Measurements from ENCODE around the gene PLVAP. TPM values are rescaled to one million over a fixed set of nuclear protein-coding genes. Genes with fewer than 3 reads are reported as not detected.

PLVAP gene
- total and polyA plus RNA-seq, 9 of the 15 experiments (the other 6 are each of a cell fraction or from before 2014, with no cell fraction given): 0.09 to 0.84 (median 0.51) TPM; not detected in 4

GRCh38 chr19:17336872-17337674 lies 40.1 kb downstream of the PLVAP start, which contains the start of gene GTPBP3 (continued):
- TF ChIP-seq ZNF280B (CRISPR knock-in tag; IDR thresholded peaks at IDR 0.05) (no peak), TEAD2 (tag; IDR thresholded peaks at IDR 0.05) (no peak), CUX1 (CRISPR knock-in tag; IDR thresholded peaks at IDR 0.05) (no peak), TEAD1 (CRISPR knock-in tag; IDR thresholded peaks at IDR 0.05) (peak in 1 of 2 experiments; percentile 60; a peak in 3 of 4 replicates), XRCC3 (IDR thresholded peaks at IDR 0.05) (no peak), ZNF586 (CRISPR knock-in tag; conservative IDR thresholded peaks at IDR 0.05) (no peak), ZNF431 (CRISPR knock-in tag; IDR thresholded peaks at IDR 0.05) (peak; percentile 71; the same call in 1 of the 2 replicates), NR4A1 (CRISPR knock-in tag; IDR thresholded peaks at IDR 0.05) (no peak), NR4A1 (tag; IDR thresholded peaks at IDR 0.05) (peak; percentile 57), GTF2E2 (tag; IDR thresholded peaks at IDR 0.05) (peak; percentile 74; the same call in 1 of the 2 replicates), KDM2B (CRISPR knock-in tag; IDR thresholded peaks at IDR 0.05) (peak; percentile 32; the same call in 1 of the 2 replicates), PML (IDR thresholded peaks at IDR 0.05; ENCODE audit: low read length) (peak; percentile 49; the same call in 1 of the 2 replicates), ZNF785 (CRISPR knock-in tag; IDR thresholded peaks at IDR 0.05) (no peak), RCOR1 (IDR thresholded peaks at IDR 0.05; ENCODE audit: borderline replicate concordance in 1 of 2, low read depth in 2 of 2, low read length in 2 of 2) (peak in 1 of 2 experiments; percentile 82; a peak in 1 of 4 replicates), CAMTA2 (CRISPR knock-in tag; conservative IDR thresholded peaks at IDR 0.05) (0 out of 2 replicates have a peak, but pooled peaks have one; percentile 34), POLR2H (tag; IDR thresholded peaks at IDR 0.05; ENCODE audit: low read depth) (no peak), SPI1 (IDR thresholded peaks at IDR 0.05; ENCODE audit: borderline replicate concordance, low read depth, low read length) (peak; percentile 70; the same call in 1 of the 2 replicates), RNF219 (CRISPR knock-in tag; IDR thresholded peaks at IDR 0.05) (no peak), ZFP1 (CRISPR knock-in tag; IDR thresholded peaks at IDR 0.05) (no peak), TGIF2 (CRISPR knock-in tag; IDR thresholded peaks at IDR 0.05) (no peak)

All from K562 (cell line).